GM19372 (cell line): ENCODE measurements around the gene TSG101.

Source experiments
- ATAC-seq: cut with Tn5 transposase; IDR thresholded peaks from one replicate; pipeline ENCODE4 v1.9.1; 2021; ENCODE audit warnings: mild to moderate bottlenecking, low read depth, moderate library complexity; ENCODE audit not compliant: unreplicated experiment

Gene TSG101

GRCh38 chr11:18495271-18495670, 31.5 kb downstream of the TSG101 start:
- ATAC-seq: no peak

GRCh38 chr11:18493310-18493709, 33.4 kb downstream of the TSG101 start:
- no peak for ATAC-seq

- no peak for ATAC-seq
Observed at GRCh38 chr11:18492888-18493287, 33.9 kb downstream of the TSG101 start.

GRCh38 chr11:18491924-18492323, 34.8 kb downstream of the TSG101 start:
- no peak for ATAC-seq

GRCh38 chr11:18490736-18491485, 35.8 kb downstream of the TSG101 start:
- ATAC-seq: no peak

GRCh38 chr11:18490319-18490718, 36.4 kb downstream of the TSG101 start:
- no peak for ATAC-seq

GRCh38 chr11:18485913-18486528, 40.7 kb downstream of the TSG101 start:
- no peak for ATAC-seq

- ATAC-seq: no peak
Observed at GRCh38 chr11:18479063-18479462, 47.7 kb downstream of the TSG101 start.

- no peak for ATAC-seq
Observed at GRCh38 chr11:18472587-18472986, 54.2 kb downstream of the TSG101 start.

- ATAC-seq: no peak
Observed at GRCh38 chr11:18471995-18472394, 54.7 kb downstream of the TSG101 start.

GRCh38 chr11:18468961-18469360, 57.8 kb downstream of the TSG101 start:
- ATAC-seq: no peak

GRCh38 chr11:18468059-18468458, 58.7 kb downstream of the TSG101 start:
- no peak for ATAC-seq

- ATAC-seq: no peak
Observed at GRCh38 chr11:18466402-18466801, 60.3 kb downstream of the TSG101 start.

- ATAC-seq: no peak
Observed at GRCh38 chr11:18463439-18463838, 63.3 kb downstream of the TSG101 start.

GRCh38 chr11:18461909-18462308, 64.8 kb downstream of the TSG101 start:
- no peak for ATAC-seq

- ATAC-seq: no peak
Observed at GRCh38 chr11:18459634-18460033, 67.1 kb downstream of the TSG101 start.

GRCh38 chr11:18457450-18457849, 69.3 kb downstream of the TSG101 start:
- ATAC-seq: no peak

GRCh38 chr11:18455686-18456372, 70.9 kb downstream of the TSG101 start, which contains the start of gene LDHAL6A:
LDHAL6A (plus strand) TSS chr11:18455856; CDS start chr11:18456681, 825 bp downstream.
- ATAC-seq: no peak

- no peak for ATAC-seq
Observed at GRCh38 chr11:18452927-18453326, 73.8 kb downstream of the TSG101 start.

- no peak for ATAC-seq
Observed at GRCh38 chr11:18449251-18449650, 77.5 kb downstream of the TSG101 start.

GRCh38 chr11:18438691-18439090, 88.1 kb downstream of the TSG101 start:
- ATAC-seq: no peak
